Esophagus muscularis mucosa (tissue), 4 donors: ENCODE results near the gene MYH10. TPM values are rescaled to one million over a fixed set of nuclear protein-coding genes. Genes with fewer than 3 reads are reported as not detected.

Experiments
- DNase-seq: peaks from one replicate; pipeline ENCODE4 v3.0.0-alpha.2; 2017; ENCODE audit errors: extremely low spot score
- H3K27ac ChIP-seq, 4 donors: fragments of 200-600 bp; sonication (generic); replicated peaks in 1 of 4; 1 replicate in 3 of 4; 2 replicates in 1 of 4; pipeline ENCODE4 v1.5.1; 2016 to 2019; ENCODE audit warnings: mild to moderate bottlenecking in 1 of 4
- H3K27me3 ChIP-seq, 4 donors: fragments of 200-600 bp; sonication (generic); one replicate each; pipeline versions ENCODE4 v1.5.1 to v1.6.0; 2016 to 2019
- H3K36me3 ChIP-seq, 4 donors: fragments of 200-600 bp; sonication (generic); one replicate each; pipeline ENCODE4 v1.5.1; 2016 to 2019
- H3K4me1 ChIP-seq, 4 donors: fragments of 200-600 bp; sonication (generic); one replicate each; pipeline ENCODE4 v1.5.1; 2016 to 2019
- H3K4me3 ChIP-seq, 4 donors: fragments of 200-600 bp; sonication (generic); 1 replicate in 2 of 4; 2 replicates in 2 of 4; pipeline ENCODE4 v1.5.1; 2016 to 2019; ENCODE audit warnings: mild to moderate bottlenecking in 4 of 4, moderate library complexity in 1 of 4
- H3K9me3 ChIP-seq, 4 donors: fragments of 200-600 bp; sonication (generic); 1 replicate in 3 of 4; 2 replicates in 1 of 4; pipeline ENCODE4 v1.5.1; 2016 to 2019
- EP300 ChIP-seq: sonication (generic); formaldehyde crosslinking; IDR thresholded peaks from one replicate; pipeline ENCODE4 v1.6.1; 2017; ENCODE audit warnings: antibody characterized with exemption
- POLR2A ChIP-seq: fragments of 450-650 bp; IDR thresholded peaks from one replicate; pipeline ENCODE4 v1.6.1; 2017; ENCODE audit warnings: antibody characterized with exemption, moderate library complexity, mild to moderate bottlenecking, low read depth
- POLR2AphosphoS5 ChIP-seq, 2 donors: sonication (generic); formaldehyde crosslinking; IDR thresholded peaks; one replicate each; pipeline ENCODE4 v1.6.1; 2017; ENCODE audit warnings: antibody characterized with exemption in 2 of 2
- WGBS: methylation state at CpG from one replicate; pipeline ENCODE4 v1.1.5; 2018; 5-methylcytosine and 5-hydroxymethylcytosine counted together
- intact Hi-C: fragments of 100-400 bp; cut with DNase I; formaldehyde crosslinking; loops from one replicate; pipeline ENCODE4 v1.15.1; 2023
- total RNA-seq, 4 donors: library from RNA; depleted of rRNA; stranded (reverse); fragments of >200 nt; gene quantifications; one replicate each; pipeline versions ENCODE4 v1.1.0 to v1.2.1, GENCODE V29; 2016
- TF ChIP-seq, protein P1 (sequence below), 3 experiments: fragments of 200-600 bp in 2 of 3; fragments of 450-650 bp in 1 of 3; sonication (generic) in 2 of 3; IDR thresholded peaks; one replicate each; pipeline ENCODE4 v1.5.1; 2017 to 2019; ENCODE audit warnings: antibody characterized with exemption in 3 of 3, mild to moderate bottlenecking in 2 of 3, moderate library complexity in 1 of 3

MYH10 gene
- total RNA-seq, 4 donors from 2014 or later = 18.9 to 42.0 (median 29.3) TPM

GRCh38 chr17:8599351-8600011 is 31.0 kb downstream of the MYH10 start:
- H3K27me3 ChIP-seq = no peaks in the 10 kb centered on the region
- no peak for TF ChIP-seq POLR2A
- no peaks in the 10 kb centered on the region for H3K4me1 ChIP-seq
- no peaks in the 10 kb centered on the region for H3K36me3 ChIP-seq
- DNase-seq = no peak
- no peak overlapping the region for H3K27ac ChIP-seq
- no peaks in the 10 kb centered on the region for H3K9me3 ChIP-seq
- no peak overlapping the region for H3K4me3 ChIP-seq
- WGBS = 97% methylated on average over 1 of the region's 1 CpG
- intact Hi-C loops = no loop called here

- intact Hi-C loops = no loop called here
- H3K9me3 ChIP-seq = no peaks in the 10 kb centered on the region
- H3K27ac ChIP-seq = no peak overlapping the region
- no peaks in the 10 kb centered on the region for H3K27me3 ChIP-seq
- TF ChIP-seq POLR2AphosphoS5 (IDR thresholded peaks at IDR 0.05) (no peak), POLR2A (no peak), EP300 (no peak)
- TF ChIP-seq, protein P1, sequence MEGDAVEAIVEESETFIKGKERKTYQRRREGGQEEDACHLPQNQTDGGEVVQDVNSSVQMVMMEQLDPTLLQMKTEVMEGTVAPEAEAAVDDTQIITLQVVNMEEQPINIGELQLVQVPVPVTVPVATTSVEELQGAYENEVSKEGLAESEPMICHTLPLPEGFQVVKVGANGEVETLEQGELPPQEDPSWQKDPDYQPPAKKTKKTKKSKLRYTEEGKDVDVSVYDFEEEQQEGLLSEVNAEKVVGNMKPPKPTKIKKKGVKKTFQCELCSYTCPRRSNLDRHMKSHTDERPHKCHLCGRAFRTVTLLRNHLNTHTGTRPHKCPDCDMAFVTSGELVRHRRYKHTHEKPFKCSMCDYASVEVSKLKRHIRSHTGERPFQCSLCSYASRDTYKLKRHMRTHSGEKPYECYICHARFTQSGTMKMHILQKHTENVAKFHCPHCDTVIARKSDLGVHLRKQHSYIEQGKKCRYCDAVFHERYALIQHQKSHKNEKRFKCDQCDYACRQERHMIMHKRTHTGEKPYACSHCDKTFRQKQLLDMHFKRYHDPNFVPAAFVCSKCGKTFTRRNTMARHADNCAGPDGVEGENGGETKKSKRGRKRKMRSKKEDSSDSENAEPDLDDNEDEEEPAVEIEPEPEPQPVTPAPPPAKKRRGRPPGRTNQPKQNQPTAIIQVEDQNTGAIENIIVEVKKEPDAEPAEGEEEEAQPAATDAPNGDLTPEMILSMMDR (IDR thresholded peaks at IDR 0.05) = no peak
- no peaks in the 10 kb centered on the region for H3K36me3 ChIP-seq
- 89% methylated on average over 1 of the region's 1 CpG for WGBS
- no peak overlapping the region for H3K4me3 ChIP-seq
- no peaks in the 10 kb centered on the region for H3K4me1 ChIP-seq
- DNase-seq = no peak
These were observed 31.6 kb downstream of the MYH10 start for GRCh38 chr17:8598913-8599312.

DNA sequence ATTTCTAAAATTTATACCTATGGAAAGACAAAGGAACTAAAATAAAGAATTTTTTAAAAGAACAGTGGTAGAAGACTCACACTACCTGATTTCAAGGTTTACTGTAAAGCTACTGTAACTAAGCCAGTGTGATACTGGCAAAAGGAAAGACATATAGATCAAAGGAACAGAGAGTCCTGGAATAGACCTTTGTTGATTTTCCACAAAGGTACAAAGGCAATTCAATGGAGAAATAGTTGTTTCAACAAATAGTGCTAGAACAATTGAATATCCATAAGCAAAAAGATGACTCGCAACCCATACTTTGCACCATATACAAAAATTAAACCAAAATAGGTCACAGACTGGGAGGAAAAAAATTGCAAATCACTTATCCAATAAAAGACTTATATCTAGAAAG is 36.7 kb downstream of the MYH10 start:
- Histone ChIP-seq H3K27ac (no peak overlapping the region), H3K4me3 (no peak overlapping the region), H3K4me1 (peaks cover 0 to 16% (median 9%) of the 10 kb centered on the region in 4 donors), H3K9me3 (no peaks in the 10 kb centered on the region), H3K36me3 (no peaks in the 10 kb centered on the region), H3K27me3 (no peaks in the 10 kb centered on the region)
- no peak for TF ChIP-seq EP300
- no peak for TF ChIP-seq POLR2AphosphoS5 (IDR thresholded peaks at IDR 0.05)
- TF ChIP-seq POLR2A = no peak
- TF ChIP-seq, protein P1 (IDR thresholded peaks at IDR 0.05) = no peak
- intact Hi-C loops = no loop called here
- DNase-seq = no peak
- 94% methylated on average over 1 of the region's 1 CpG for WGBS

GRCh38 chr17:8593276-8593675 is 37.2 kb downstream of the MYH10 start:
- no peaks in the 10 kb centered on the region for H3K36me3 ChIP-seq
- H3K4me3 ChIP-seq = no peak overlapping the region
- 96% methylated on average over 2 of the region's 2 CpGs for WGBS
- no peaks in the 10 kb centered on the region for H3K9me3 ChIP-seq
- no peak for DNase-seq
- H3K4me1 ChIP-seq = peaks cover 0 to 21% (median 14%) of the 10 kb centered on the region in 4 donors
- intact Hi-C loops = no loop called here
- no peak for TF ChIP-seq POLR2A
- TF ChIP-seq, protein P1 (IDR thresholded peaks at IDR 0.05) = no peak
- TF ChIP-seq POLR2AphosphoS5 (IDR thresholded peaks at IDR 0.05) = no peak
- TF ChIP-seq EP300 = no peak
- no peak overlapping the region for H3K27ac ChIP-seq
- no peaks in the 10 kb centered on the region for H3K27me3 ChIP-seq

- Histone ChIP-seq H3K4me3 (no peak overlapping the region), H3K27me3 (no peaks in the 10 kb centered on the region), H3K36me3 (no peaks in the 10 kb centered on the region), H3K4me1 (peaks cover 0 to 21% (median 14%) of the 10 kb centered on the region in 4 donors), H3K27ac (no peak overlapping the region), H3K9me3 (no peaks in the 10 kb centered on the region)
- no peak for DNase-seq
- TF ChIP-seq EP300 = no peak
- TF ChIP-seq POLR2A = no peak
- TF ChIP-seq, protein P1 (IDR thresholded peaks at IDR 0.05) = no peak
- TF ChIP-seq POLR2AphosphoS5 (IDR thresholded peaks at IDR 0.05) = no peak
- intact Hi-C loops = no loop called here
- WGBS = 44% methylated on average over 8 of the region's 8 CpGs
These were observed 41.5 kb downstream of the MYH10 start for GRCh38 chr17:8588877-8589554.
